Heart left ventricle (tissue), 13 donors: Measurements from ENCODE around the gene COA1.

Source experiments
- CTCF ChIP-seq, 12 donors: fragments of 200-600 bp; sonication (generic) in 4 of 12; IDR thresholded peaks; one replicate each; pipeline versions ENCODE4 v1.5.0 to v1.8.0; 2018 to 2022; ENCODE audit warnings: antibody characterized with exemption in 12 of 12, mild to moderate bottlenecking in 5 of 12
- POLR2A ChIP-seq, 2 donors: fragments of 450-650 bp; IDR thresholded peaks; one replicate each; pipeline ENCODE4 v1.6.1; 2017; ENCODE audit warnings: antibody characterized with exemption in 2 of 2, mild to moderate bottlenecking in 2 of 2, moderate library complexity in 2 of 2
- donor health status: ischemic (EF 13 %, LVEDD 7.1; RV severe dilation, severe dysfunction).
- donor health status: DM: no; HTN: yes; CAD: no.
- donor health status: DM: no; HTN: no; CAD: no.
- donor health status: ischemic (EF 25% LVEDD 6.9; RV normal size, moderate dysfunction).
- donor health status: ischemic (EF 25% LVEDD 5.7; RV mildly dilated, moderate dysfunction).
- donor health status: ischemic (EF 35%, LVEDD 5.7; RV mildly dilated, moderate dysfunction).
- donor health status: nonischemic (EF 11% LVEDD 7.7; RV severe dilation, severe dysfunction).
- donor health status: DM: yes; HTN: yes; CAD: no.
- donor health status: PGD.
- donor health status: ischemic (EF 29% LVEDD 5.4; RV normal size, mild dysfunction).
- donor health status: nonischemic (EF 23%, LVEDD 6.1; RV moderate dilation, normal function).

- TF ChIP-seq CTCF (IDR thresholded peaks at IDR 0.05) (no peak), POLR2A (IDR thresholded peaks at IDR 0.05) (no peak)
These were observed 24.5 kb upstream of the COA1 start for GRCh38 chr7:43753843-43754242.
